Uterus (tissue), 2 donors: ENCODE data around the gene PANK3.

Experiments
- CTCF ChIP-seq, 4 experiments: fragments of 200-600 bp in 2 of 4; fragments of 450-650 bp in 2 of 4; sonication (generic) in 2 of 4; IDR thresholded peaks; one replicate each; pipeline ENCODE4 v1.5.1; 2016 to 2019; ENCODE audit warnings: antibody characterized with exemption in 4 of 4, mild to moderate bottlenecking in 2 of 4, moderate library complexity in 1 of 4
- POLR2A ChIP-seq, 2 donors: fragments of 450-650 bp; IDR thresholded peaks; one replicate each; pipeline ENCODE4 v1.6.1; 2016; ENCODE audit warnings: antibody characterized with exemption in 2 of 2, mild to moderate bottlenecking in 1 of 2, moderate library complexity in 1 of 2

DNA sequence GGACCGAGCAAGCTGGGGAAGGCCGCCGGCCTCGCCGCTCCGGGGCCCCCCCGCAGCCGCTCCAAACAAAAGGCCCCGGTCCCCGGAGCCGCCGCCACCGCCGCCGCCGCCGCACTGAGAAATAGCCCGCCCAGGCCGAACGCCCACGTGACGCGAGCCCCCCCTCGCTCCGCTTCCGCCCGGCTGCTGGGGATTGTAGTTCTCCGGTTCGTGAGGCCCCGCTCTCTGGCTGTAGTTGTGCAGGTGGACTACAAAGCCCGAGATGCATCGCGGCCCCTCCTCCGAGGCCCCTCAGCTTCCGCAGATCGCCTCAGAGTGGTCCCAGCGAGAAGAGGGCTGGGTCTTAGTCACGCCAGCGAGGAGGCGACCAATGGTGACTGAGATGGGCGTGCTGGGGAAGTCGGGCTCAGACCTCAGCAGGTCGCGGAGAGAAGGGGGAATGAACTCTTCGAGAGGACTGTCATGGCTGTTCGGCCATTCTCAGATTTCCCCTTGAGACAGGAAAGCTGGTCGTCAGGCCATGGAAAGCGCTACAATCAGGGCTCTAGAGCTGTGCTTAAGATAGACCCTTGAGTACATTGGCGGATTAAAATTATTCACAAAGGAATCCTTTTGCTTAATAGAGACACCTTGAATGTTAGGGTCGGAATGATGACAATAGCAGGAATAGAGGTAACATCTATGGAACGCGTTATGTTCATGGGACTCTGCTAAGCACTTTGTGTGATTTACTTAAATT lies 489 bp upstream of the PANK3 start:
- TF ChIP-seq CTCF (IDR thresholded peaks at IDR 0.05), result peak in 1 of 4 experiments; percentile 25
- TF ChIP-seq POLR2A (IDR thresholded peaks at IDR 0.05), result peak; percentile 82 to 91
